Peyer's patch (tissue), 4 donors: ENCODE results near the gene PPP1CC.

ENCODE experiments used
- POLR2A ChIP-seq, 2 donors: fragments of 450-650 bp; IDR thresholded peaks; one replicate each; pipeline ENCODE4 v1.5.1; 2017; ENCODE audit warnings: antibody characterized with exemption in 2 of 2, mild to moderate bottlenecking in 2 of 2, moderate library complexity in 2 of 2
- TF ChIP-seq, protein P1 (sequence below), 6 experiments: fragments of 450-650 bp in 4 of 6; fragments of 200-600 bp in 2 of 6; sonication (generic) in 1 of 6; IDR thresholded peaks; one replicate each; pipeline ENCODE4 v1.5.1; 2017 to 2019; ENCODE audit warnings: antibody characterized with exemption in 6 of 6, mild to moderate bottlenecking in 3 of 6, moderate library complexity in 1 of 6

DNA sequence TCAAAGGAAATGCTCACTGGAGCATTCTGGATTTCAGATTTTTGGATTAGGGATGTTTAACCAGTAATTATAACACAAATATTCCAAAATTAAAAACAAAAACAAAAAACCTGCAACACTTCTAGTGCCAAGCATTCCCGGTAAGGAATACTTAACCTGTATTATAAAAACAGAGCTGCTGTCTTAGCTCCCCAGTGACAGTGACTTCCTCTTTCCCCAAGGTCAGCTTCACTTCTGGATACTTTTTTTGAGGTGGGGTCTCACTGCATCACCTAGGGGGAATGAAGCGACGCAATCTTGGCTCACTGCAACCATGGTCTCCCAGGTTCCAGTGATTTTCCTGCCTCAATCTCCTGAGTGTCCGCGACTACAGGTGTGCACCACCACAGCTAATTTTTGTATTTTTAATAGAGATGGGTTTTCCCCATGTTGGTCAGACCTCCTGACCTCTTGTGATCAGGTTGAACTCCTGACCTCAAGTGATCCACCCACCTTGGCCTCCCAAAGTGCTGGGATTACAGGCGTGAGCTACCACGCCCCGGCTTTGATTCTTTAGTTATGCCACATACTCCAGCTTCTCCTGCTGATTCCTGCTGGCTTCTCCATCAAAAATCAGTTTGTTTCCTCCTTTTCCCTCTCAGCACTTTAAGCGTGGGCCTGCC lies 15.9 kb downstream of the PPP1CC start:
- no peak for TF ChIP-seq POLR2A (IDR thresholded peaks at IDR 0.05)
- TF ChIP-seq, protein P1, sequence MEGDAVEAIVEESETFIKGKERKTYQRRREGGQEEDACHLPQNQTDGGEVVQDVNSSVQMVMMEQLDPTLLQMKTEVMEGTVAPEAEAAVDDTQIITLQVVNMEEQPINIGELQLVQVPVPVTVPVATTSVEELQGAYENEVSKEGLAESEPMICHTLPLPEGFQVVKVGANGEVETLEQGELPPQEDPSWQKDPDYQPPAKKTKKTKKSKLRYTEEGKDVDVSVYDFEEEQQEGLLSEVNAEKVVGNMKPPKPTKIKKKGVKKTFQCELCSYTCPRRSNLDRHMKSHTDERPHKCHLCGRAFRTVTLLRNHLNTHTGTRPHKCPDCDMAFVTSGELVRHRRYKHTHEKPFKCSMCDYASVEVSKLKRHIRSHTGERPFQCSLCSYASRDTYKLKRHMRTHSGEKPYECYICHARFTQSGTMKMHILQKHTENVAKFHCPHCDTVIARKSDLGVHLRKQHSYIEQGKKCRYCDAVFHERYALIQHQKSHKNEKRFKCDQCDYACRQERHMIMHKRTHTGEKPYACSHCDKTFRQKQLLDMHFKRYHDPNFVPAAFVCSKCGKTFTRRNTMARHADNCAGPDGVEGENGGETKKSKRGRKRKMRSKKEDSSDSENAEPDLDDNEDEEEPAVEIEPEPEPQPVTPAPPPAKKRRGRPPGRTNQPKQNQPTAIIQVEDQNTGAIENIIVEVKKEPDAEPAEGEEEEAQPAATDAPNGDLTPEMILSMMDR (IDR thresholded peaks at IDR 0.05) = no peak
